Hematopoietic multipotent progenitor cell (in vitro differentiated cells): Measurements from ENCODE around the gene RHOA. TPM values are rescaled to one million over a fixed set of nuclear protein-coding genes. Genes with fewer than 3 reads are reported as not detected.

Experiments used
- DNase-seq, 3 donors: peaks; one replicate each; pipeline ENCODE4 v3.0.0-alpha.2; 2011 to 2015; ENCODE audit warnings: low read depth in 2 of 3, low spot score in 2 of 3
- total RNA-seq: library from RNA; depleted of rRNA; stranded (reverse); fragments of >200 nt; gene quantifications from one replicate; pipeline ENCODE4 v1.2.3, GENCODE V29; 2012

The RHOA gene
- total RNA-seq = 399 TPM

GRCh38 chr3:49411968-49412631 lies at the start of gene RHOA, which contains the start of gene TCTA:
Gene RHOA (minus strand): TSS chr3:49411976. CDS start chr3:49375589, 36,387 bp downstream.
Gene TCTA (plus strand): TSS chr3:49412423. CDS start chr3:49412427, 4 bp downstream.
- peak; percentile 97 to 100 (median 100) for DNase-seq

DNA sequence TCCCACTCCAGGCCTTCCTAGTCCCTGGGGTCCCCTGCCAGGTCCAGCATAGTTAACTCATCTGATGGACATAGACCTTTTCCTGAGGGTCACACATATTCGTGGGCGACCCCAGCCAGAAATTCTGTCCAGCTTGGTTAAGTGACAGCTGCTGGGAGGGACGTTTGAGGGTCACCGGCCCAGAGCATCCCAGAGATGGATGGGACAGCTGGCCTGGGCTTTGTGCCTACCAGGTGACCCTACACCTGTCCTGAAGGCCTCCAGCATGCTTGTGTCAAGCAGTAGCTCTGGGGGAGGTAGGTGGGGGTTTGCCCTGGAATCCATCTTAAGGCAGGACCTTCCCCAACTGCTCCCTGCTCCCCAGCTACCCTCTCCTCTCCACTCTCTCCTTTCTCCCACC lies 49.2 kb upstream of the RHOA start:
- no peak for DNase-seq

DNA sequence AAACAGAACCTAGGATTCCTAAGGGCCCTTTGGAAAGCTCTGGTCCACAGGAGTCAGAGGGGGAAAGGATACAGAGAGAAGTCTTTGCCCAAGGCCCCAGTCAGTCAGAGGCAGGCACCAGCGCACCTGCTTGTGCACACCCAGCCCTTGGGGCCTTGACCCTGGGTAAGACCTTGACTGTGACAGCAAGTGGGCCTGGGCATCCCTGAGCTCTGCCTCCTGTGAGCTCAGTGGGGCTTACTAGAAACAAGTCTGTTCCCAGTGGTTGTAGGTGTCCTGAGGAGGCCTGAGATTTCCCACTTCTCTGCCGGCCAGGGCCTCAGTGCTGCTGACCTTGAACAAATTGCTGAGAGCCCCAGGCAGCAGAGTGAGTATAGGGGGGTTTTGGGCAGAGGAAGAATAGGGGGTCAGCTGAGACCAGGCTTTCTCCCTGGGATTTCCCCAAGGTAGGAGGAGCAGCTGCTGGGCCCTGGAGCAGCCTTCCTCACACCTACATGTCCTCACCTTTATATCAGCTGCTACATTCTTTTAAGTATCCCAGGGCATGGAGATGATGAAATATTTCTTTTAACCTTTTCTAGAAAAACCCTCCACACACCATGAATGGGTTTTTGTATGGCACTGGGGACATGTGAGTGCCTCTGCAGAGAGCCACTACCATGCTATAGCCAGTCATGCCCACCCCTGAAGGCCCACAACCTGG lies 48.6 kb upstream of the RHOA start:
- DNase-seq = no peak

DNA sequence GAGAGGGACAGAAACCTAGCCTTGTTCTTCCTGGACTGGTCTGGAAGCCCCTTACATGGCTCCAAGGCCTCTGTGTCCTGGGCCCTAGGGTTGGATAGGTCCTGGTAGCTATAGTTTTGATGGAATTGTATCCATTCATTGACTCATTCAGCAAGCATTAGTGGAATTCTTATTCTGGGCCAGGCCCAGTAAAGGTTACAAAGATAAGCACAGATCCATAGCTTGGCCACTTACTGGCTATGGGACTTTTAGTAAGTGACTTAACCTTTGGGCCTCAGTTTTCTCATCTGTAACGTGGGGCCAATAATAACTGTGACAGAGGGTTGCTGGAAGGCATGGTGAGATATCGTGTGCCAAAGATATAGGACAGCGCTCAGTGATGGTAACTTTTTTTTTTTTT lies 44.7 kb upstream of the RHOA start:
- no peak for DNase-seq

- no peak for DNase-seq
Observed at GRCh38 chr3:49454898-49455681, 43.3 kb upstream of the RHOA start.

DNA sequence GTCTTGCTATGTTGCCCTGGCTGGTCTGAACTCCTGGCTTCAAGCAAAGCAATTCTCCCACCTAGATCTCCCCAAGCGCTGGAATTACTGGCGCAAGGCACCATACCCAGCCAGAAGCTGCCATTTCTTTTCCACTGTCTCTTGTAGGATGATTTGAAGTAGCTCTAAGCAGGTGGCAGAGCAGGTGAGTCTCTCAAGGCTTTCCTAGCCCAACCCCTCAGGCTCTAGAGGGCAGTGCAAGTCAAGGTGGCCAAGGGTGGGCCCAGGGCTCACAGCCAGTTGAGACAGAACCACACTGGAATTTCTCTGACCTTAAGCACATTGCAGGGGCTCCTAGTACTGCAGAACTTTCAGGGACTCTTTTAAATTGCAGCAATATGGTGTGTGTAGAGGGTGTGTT lies 42.7 kb upstream of the RHOA start:
- peak in 1 of 3 donors; percentile 28 for DNase-seq

- DNase-seq = no peak
Observed at GRCh38 chr3:49453621-49454020, 41.8 kb upstream of the RHOA start.

DNA sequence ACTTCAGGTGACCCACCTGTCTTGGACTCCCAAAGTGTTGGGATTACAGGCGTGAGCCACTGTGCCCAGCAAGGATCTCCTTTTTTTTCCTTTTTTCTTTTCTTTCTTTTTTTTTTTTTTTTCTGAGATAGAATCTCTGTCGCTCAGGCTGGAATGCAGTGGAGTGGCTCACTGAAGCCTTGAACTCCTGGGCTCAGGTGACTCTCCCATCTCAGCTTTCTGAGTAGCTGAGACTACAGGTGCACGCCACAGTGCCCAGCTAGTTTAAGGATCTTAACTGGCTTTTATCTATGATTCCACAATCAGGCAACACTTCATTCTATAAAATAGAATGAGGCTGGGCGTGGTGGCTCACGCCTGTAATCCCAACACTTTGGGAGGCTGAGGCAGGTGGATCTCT lies 33.6 kb upstream of the RHOA start:
- no peak for DNase-seq

GRCh38 chr3:49434731-49435130 lies 23.0 kb upstream of the RHOA start:
- DNase-seq = no peak

- no peak for DNase-seq
Observed at GRCh38 chr3:49428752-49429080, 16.9 kb upstream of the RHOA start.

GRCh38 chr3:49427586-49427985 lies 15.8 kb upstream of the RHOA start:
- DNase-seq = no peak

GRCh38 chr3:49424816-49425215 lies 13.0 kb upstream of the RHOA start:
- no peak for DNase-seq

DNA sequence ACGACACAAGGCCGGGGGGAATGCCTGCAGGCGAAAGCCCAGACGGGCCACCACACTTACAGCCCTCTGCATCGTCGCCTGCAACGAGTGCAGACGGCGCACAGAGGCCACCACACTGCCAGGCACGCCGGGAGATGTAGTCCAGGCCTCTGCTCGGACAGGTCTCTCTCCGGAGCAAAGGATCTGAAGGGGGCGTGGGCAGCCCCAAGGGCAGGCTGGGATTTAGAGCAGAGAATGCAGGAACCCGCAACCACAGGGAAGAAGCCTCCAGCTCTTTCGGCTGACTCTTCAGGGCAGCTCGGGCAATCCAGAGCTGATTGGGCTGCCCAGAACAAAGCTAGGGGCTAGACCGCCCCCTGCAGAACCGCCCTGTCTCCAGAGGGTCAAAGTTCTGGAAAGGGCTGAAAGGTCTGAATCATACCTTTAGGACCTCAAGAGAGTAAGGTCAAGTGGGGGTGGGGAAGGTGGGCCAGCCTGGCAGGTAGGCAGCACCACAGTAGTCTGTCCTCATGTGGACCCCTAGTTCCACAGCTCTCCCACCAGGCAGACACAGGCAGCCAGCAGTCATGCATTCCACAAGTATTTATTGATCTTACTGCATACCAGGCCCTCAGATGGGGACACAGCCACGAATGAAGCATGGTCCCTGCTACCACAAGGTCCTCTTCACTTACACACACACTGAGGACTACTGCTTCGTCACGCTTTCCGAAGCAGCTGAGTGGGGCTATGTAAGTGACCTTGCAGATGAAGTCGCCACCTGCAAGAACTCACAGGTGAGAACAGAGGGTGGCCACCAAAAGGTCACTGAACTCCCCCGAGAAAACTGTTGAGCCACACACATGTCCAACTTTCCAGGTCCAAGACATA lies 10.8 kb upstream of the RHOA start, which contains the start of gene AMT:
TSS of gene AMT (minus strand) at position 95 of the 870 bp plus-strand sequence. CDS start at position 72, 23 bp downstream.
- DNase-seq = peak in 2 of 3 donors; percentile 39 to 41

- DNase-seq = no peak
Observed at GRCh38 chr3:49421890-49422378, 10.2 kb upstream of the RHOA start.

GRCh38 chr3:49417516-49418120 lies 5.8 kb upstream of the RHOA start:
- no peak for DNase-seq

GRCh38 chr3:49416867-49417266 lies 5.1 kb upstream of the RHOA start:
- DNase-seq = no peak

- DNase-seq = peak in 2 of 3 donors; percentile 71 to 82
Observed at GRCh38 chr3:49415931-49416601, 4.3 kb upstream of the RHOA start.

DNA sequence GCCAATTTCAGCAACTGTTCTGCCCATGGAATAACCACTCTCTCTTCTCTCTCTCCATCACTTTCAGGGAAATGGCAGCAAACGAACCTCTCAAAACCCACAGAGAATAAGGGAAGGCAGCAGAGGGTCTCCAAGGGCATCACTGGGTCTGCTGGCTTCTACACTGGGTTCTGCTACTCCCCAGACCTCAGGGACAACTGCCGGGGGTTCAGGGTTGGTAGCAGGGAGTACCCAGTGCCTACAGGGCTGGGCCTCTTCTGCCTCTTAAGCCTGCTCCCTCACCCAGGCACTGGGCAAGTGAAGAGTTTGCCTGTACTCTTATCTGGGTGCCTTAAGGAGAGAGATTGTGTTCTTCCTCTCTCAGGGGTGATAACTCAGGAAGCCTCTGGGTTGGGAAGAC lies 3.0 kb upstream of the RHOA start:
- DNase-seq = no peak

DNA sequence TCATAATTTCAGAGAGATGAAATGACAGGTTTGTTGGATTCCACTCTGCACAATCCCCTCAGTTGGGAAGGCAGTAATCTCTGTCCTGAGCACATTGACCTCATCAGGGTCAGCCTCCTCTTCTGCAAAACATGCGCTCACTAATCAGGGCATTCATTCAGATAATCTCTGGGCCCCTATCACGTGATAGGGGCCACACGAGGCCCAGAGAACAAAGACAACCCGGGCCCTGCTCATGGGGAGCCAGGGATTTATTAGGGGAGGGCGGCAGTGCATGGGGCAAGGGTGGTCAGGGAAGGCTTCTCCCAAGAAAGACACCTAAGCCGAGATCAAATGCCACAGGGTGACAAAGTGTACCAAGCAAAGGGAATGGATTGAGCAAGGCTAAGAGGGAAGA lies 1.6 kb upstream of the RHOA start:
- no peak for DNase-seq
